HFF-Myc (cell line): ENCODE results near the gene FUT9.

Experiments used
- DNase-seq: peaks from one replicate; pipeline ENCODE4 v3.0.0-alpha.2; 2011; ENCODE audit warnings: low read depth; ENCODE audit errors: extremely low read depth
- H3K4me3 ChIP-seq: replicated peaks from 2 replicates; pipeline ENCODE4 v1.5.1; 2011; ENCODE audit warnings: low read depth, mild to moderate bottlenecking, control low read depth, low read length
- TF ChIP-seq, protein P1 (sequence below): IDR thresholded peaks from 2 replicates; pipeline ENCODE4 v1.5.1; 2012; ENCODE audit warnings: mild to moderate bottlenecking, low read depth, low read length, control low read depth; ENCODE audit errors: missing control alignments

FUT9 gene

DNA sequence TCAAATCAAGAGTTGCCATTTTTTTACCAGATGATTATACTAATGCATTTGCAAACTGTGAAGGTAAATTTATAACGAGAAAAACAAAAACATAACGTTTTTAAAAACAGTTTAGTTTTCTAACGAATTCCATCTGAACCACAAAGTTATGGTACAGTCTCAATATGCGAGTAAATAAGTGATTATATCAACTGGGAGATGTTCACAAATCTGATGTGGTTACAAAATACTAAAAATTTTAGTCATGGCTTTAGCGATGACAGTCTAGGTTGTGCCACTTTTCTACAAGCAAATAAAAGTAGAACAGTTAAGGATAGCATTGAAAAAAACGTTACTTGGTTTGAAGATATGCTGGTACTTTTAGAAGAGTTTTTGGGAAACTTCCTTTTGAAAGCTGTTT is 186.8 kb downstream of the FUT9 start:
- TF ChIP-seq, protein P1, sequence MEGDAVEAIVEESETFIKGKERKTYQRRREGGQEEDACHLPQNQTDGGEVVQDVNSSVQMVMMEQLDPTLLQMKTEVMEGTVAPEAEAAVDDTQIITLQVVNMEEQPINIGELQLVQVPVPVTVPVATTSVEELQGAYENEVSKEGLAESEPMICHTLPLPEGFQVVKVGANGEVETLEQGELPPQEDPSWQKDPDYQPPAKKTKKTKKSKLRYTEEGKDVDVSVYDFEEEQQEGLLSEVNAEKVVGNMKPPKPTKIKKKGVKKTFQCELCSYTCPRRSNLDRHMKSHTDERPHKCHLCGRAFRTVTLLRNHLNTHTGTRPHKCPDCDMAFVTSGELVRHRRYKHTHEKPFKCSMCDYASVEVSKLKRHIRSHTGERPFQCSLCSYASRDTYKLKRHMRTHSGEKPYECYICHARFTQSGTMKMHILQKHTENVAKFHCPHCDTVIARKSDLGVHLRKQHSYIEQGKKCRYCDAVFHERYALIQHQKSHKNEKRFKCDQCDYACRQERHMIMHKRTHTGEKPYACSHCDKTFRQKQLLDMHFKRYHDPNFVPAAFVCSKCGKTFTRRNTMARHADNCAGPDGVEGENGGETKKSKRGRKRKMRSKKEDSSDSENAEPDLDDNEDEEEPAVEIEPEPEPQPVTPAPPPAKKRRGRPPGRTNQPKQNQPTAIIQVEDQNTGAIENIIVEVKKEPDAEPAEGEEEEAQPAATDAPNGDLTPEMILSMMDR: no peak
- no peak overlapping the region for H3K4me3 ChIP-seq
- no peak for DNase-seq

DNA sequence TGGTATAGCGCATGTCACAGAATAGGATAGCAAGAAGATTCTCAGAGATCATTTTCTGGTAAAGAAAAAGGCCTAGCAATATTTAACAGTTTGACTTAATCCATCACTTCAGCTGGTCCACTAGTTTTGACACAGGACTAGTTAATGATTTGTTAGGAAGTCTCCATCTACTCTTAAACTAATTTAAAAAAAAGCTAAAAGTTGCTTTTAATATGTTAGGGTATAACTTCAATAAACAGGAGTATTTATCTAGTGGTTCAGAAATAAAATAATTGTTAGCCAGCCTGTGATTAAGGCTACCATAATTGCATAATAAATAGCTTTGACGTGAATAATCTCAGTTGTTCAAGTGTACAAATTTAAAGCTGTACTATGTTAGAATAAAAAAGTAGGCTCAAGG is 195.6 kb downstream of the FUT9 start:
- no peak overlapping the region for H3K4me3 ChIP-seq
- TF ChIP-seq, protein P1: no peak
- no peak for DNase-seq

DNA sequence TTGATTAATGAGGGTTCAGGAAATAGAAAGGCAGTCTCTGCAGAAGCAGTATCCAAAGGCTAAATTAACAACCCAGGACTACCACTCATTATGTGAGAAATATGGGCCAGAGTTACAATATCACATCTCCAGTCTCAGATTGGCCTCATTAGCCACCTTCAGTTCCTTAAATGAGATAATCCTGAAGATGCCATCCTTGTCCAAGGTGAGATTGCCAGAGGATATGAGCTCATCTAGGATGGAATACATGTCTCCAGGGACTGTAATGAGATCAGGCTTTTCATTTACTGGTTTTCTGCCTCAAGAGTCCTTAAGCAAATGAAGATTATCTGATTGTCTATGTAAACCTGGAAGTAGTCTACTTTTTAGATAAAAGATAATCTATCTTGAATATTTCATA is 196.3 kb downstream of the FUT9 start:
- DNase-seq: no peak
- TF ChIP-seq, protein P1: no peak
- no peak overlapping the region for H3K4me3 ChIP-seq

DNA sequence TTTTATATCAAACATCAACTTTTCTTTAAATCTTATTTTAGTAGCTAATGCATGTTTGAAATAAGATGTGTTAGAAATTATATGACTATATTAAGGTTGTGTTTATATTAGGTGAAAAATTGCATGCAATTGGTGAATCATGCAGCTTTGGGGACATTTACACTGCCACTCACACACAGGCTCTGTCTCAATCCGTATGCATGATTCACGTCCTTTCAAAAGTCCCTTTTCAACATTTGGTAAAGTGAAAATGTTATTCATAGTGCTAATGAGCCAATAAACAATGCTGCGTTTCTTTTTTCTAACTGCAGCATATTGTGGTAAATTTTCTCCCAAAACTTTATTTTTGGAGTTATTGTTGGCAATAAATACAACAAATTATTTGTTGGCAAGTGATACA is 198.0 kb downstream of the FUT9 start:
- no peak for DNase-seq
- no peak overlapping the region for H3K4me3 ChIP-seq
- TF ChIP-seq, protein P1: no peak

DNA sequence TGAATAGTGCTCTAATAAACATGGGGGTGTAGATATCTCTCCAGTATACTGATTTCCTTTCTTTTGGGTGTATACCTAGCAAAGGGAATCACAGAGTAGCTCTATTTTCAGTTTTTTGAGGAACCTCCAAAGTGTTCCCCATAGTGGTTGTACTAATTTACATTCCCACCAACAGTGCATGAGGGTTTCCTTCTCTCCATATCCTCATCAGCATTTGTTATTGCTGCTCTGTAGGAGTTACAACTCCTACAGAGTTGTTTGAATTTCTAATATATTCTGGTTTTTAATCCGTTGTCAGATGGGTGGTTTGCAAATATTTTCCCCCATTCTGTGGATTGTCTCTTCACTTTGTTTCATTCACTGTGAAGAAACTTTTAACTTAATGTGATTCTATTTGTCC is 207.9 kb downstream of the FUT9 start:
- DNase-seq: no peak
- TF ChIP-seq, protein P1: no peak
- no peak overlapping the region for H3K4me3 ChIP-seq

DNA sequence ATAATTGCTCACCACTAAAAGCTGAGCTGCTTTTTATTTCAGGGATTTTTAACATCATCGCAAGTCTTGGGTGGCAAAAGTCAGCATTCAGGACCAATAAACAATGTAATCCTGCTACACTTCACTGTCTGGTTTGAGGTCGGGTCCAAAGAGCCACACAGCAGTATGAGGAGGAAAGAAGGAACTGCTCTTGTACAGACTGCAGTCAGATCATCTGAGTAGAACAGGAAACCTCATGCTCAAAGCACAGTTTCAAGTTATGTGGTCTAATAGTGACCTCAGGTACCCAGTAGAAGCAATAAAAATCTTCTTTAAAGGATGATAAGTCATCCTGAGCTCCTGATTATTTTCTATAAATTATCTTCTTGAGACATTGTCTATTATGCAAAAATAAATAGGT is 211.4 kb downstream of the FUT9 start:
- TF ChIP-seq, protein P1: no peak
- H3K4me3 ChIP-seq: no peak overlapping the region
- no peak for DNase-seq

DNA sequence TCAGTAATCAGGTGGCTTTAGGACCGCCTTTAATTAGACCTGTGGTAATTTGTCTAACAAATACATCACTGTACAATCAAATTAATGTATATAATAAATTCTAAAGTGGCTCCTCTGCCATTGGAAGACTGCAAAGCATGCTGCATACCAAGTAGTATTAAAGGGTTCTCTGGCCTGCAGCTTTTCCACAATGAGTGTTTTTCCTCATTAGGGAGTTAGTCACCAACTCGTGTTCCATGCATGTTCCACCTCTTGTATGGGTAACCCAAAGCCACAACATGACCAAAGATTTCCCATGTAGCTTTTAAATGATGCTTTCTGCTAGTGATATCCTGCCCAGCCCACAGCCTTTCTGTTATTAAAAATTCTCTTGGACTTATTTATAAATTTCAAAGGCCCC is 218.7 kb downstream of the FUT9 start:
- H3K4me3 ChIP-seq: no peak overlapping the region
- no peak for DNase-seq
- TF ChIP-seq, protein P1: no peak
